Common myeloid progenitor, CD34-positive (primary cell): ENCODE measurements around the gene SLC35E1.

Experiments
- CTCF ChIA-PET: fragments of 350-600 bp; sonication (Branson Sonifier 250); formaldehyde crosslinking; loops from one replicate; lab custom pipeline; 2021; ENCODE audit warnings: antibody characterized with exemption; lab: Charles Lee
- POLR2A ChIA-PET: fragments of 350-600 bp; sonication (Branson Sonifier 250); formaldehyde crosslinking; loops from one replicate; lab custom pipeline; 2021; ENCODE audit warnings: antibody characterized with exemption; lab: Charles Lee
- DNase-seq, 3 donors: peaks; one replicate each; pipeline versions ENCODE4 v3.0.0 to v3.0.0-alpha.2; 2013
- H3K27ac ChIP-seq, 2 experiments: 1 replicate in 1 of 2; 2 replicates in 1 of 2; pipeline ENCODE4 v1.7.0; 2013; ENCODE audit warnings: inconsistent platforms in 2 of 2, low read length in 2 of 2, mild to moderate bottlenecking in 2 of 2, low read depth in 1 of 2, moderate library complexity in 1 of 2; ENCODE audit not compliant: severe bottlenecking in 2 of 2, insufficient read depth in 1 of 2, poor library complexity in 1 of 2
- H3K27me3 ChIP-seq, 5 experiments: replicated peaks in 2 of 5; 1 replicate in 3 of 5; 2 replicates in 2 of 5; pipeline versions ENCODE4 v1.6.1 to v1.7.0; 2013; ENCODE audit warnings: low read length in 4 of 5, mild to moderate bottlenecking in 2 of 5, moderate library complexity in 2 of 5, inconsistent platforms in 1 of 5; ENCODE audit not compliant: insufficient read depth in 5 of 5, control insufficient read depth in 4 of 5
- H3K36me3 ChIP-seq, 4 experiments: 1 replicate in 2 of 4; 2 replicates in 2 of 4; pipeline versions ENCODE4 v1.6.1 to v1.7.0; 2013; ENCODE audit warnings: low read length in 3 of 4, control low read depth in 1 of 4, mild to moderate bottlenecking in 1 of 4; ENCODE audit not compliant: control insufficient read depth in 4 of 4, insufficient read depth in 4 of 4
- H3K4me1 ChIP-seq, 4 experiments: 1 replicate in 3 of 4; 2 replicates in 1 of 4; pipeline versions ENCODE4 v1.6.1 to v1.7.1; 2013; ENCODE audit warnings: low read length in 3 of 4, mild to moderate bottlenecking in 3 of 4, control low read depth in 1 of 4, inconsistent platforms in 1 of 4, moderate library complexity in 1 of 4; ENCODE audit not compliant: control insufficient read depth in 4 of 4, insufficient read depth in 4 of 4; ENCODE audit errors: control extremely low read depth in 1 of 4
- H3K4me3 ChIP-seq, 7 experiments: 1 replicate in 4 of 7; 2 replicates in 3 of 7; pipeline versions ENCODE4 v1.5.1 to v1.7.0; 2013; ENCODE audit warnings: mild to moderate bottlenecking in 7 of 7, low read length in 6 of 7, moderate library complexity in 6 of 7, inconsistent platforms in 2 of 7, low read depth in 2 of 7, control low read depth in 1 of 7; ENCODE audit not compliant: insufficient read depth in 4 of 7, control insufficient read depth in 1 of 7; ENCODE audit errors: extremely low read depth in 1 of 7
- H3K9me3 ChIP-seq, 5 experiments: 1 replicate in 4 of 5; 2 replicates in 1 of 5; pipeline versions ENCODE4 v1.6.1 to v1.7.1; 2013; ENCODE audit warnings: low read length in 4 of 5, mild to moderate bottlenecking in 2 of 5, inconsistent platforms in 1 of 5, low read depth in 1 of 5, moderate library complexity in 1 of 5; ENCODE audit not compliant: control insufficient read depth in 4 of 5, insufficient read depth in 2 of 5; ENCODE audit errors: control extremely low read depth in 1 of 5
- WGBS: methylation state at CpG from one replicate; pipeline ENCODE4 v1.1.5; 2013; ENCODE audit not compliant: insufficient coverage; 5-methylcytosine and 5-hydroxymethylcytosine counted together

Gene SLC35E1

GRCh38 chr19:16573296-16573695, 1.1 kb upstream of the SLC35E1 start:
- Histone ChIP-seq H3K9me3 (no peaks in the 10 kb centered on the region), H3K27ac (peak overlapping the region; percentile 86 to 92), H3K27me3 (no peaks in the 10 kb centered on the region), H3K4me1 (peaks cover 8 to 37% (median 24%) of the 10 kb centered on the region in 4 experiments), H3K36me3 (peaks cover 2 to 66% (median 29%) of the 10 kb centered on the region in 4 experiments), H3K4me3 (peak overlapping the region in 6 of 7 experiments; percentile 86 to 98 (median 96))
- no peak for DNase-seq
- ChIA-PET CTCF (interaction anchor here (1.0 to 3.6 kb wide), 6 partner anchors 9 to 73 kb away, joined by 3 to 17 read pairs (median 5); partner anchors contain the start of gene MED26), POLR2A (interaction anchor here (1.0 to 4.4 kb wide), 4 partner anchors 9 to 55 kb away, joined by 4 to 16 read pairs (median 10); partner anchors contain the start of gene MED26)
- whole genome bisulfite sequencing = 82% methylated on average over 13 of the region's 13 CpGs

- peak in 2 of 3 donors; percentile 41 to 49 for DNase-seq
- ChIA-PET POLR2A (interaction anchor here (0.5 to 4.4 kb wide), 5 partner anchors 12 to 56 kb away, joined by 3 to 16 read pairs (median 5); partner anchors contain the start of gene MED26), CTCF (interaction anchor here (1.2 to 3.6 kb wide), 2 partner anchors 16 to 55 kb away, joined by 3 to 17 read pairs; no protein-coding TSS in a partner anchor)
- Histone ChIP-seq H3K4me3 (peak overlapping the region; percentile 63 to 98 (median 95)), H3K27ac (peak overlapping the region in 1 of 2 experiments; percentile 82), H3K4me1 (peaks cover 8 to 43% (median 24%) of the 10 kb centered on the region in 4 experiments), H3K27me3 (no peaks in the 10 kb centered on the region), H3K9me3 (no peaks in the 10 kb centered on the region), H3K36me3 (peaks cover 2 to 65% (median 20%) of the 10 kb centered on the region in 4 experiments)
- WGBS = under 1% methylated on average over 75 of the region's 75 CpGs
These were observed 338 bp downstream of the SLC35E1 start for GRCh38 chr19:16571822-16572331.

DNA sequence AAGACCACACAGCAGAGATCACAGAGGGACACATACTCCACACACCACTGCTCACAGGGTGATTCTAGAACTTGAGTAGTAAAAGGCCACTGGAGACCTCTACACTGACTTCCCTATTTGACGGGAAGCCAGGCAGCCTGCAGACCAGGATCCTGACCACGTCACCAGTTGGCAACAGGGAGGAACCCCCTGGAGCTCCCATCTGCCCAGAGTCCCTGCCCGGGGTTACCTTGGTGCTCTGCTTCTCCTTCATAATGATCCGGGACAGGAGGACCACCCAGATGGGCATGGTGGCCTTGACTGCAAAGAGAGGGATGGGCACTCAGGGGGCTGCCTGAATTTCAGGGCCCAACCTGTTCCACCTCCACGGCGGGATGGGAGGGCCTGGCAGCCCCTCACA, 932 bp downstream of the SLC35E1 start:
- peak; percentile 48 to 81 (median 79) for DNase-seq

GRCh38 chr19:16569609-16570320, 2.5 kb downstream of the SLC35E1 start:
- Histone ChIP-seq H3K36me3 (peaks cover 3 to 54% (median 9%) of the 10 kb centered on the region in 4 experiments), H3K9me3 (no peaks in the 10 kb centered on the region), H3K27me3 (no peaks in the 10 kb centered on the region), H3K4me3 (no peak overlapping the region), H3K4me1 (peaks cover 12 to 54% (median 40%) of the 10 kb centered on the region in 4 experiments), H3K27ac (no peak overlapping the region)
- no peak for DNase-seq
- ChIA-PET POLR2A (no interaction called here), CTCF (interaction anchor here (0.6 kb wide), 1 partner anchor 68 kb away, joined by 3 read pairs; no protein-coding TSS in a partner anchor)
- 96% methylated on average over 13 of the region's 17 CpGs for whole genome bisulfite sequencing

More for the DNA sequence above, 932 bp downstream of the SLC35E1 start:
- Histone ChIP-seq H3K9me3 (no peaks in the 10 kb centered on the region), H3K36me3 (peaks cover 2 to 65% (median 16%) of the 10 kb centered on the region in 4 experiments), H3K27ac (peak overlapping the region in 1 of 2 experiments; percentile 82), H3K4me3 (peak overlapping the region; percentile 63 to 98 (median 95)), H3K27me3 (no peaks in the 10 kb centered on the region), H3K4me1 (peaks cover 12 to 49% (median 30%) of the 10 kb centered on the region in 4 experiments)
- ChIA-PET POLR2A (interaction anchor here (0.5 to 4.4 kb wide), 3 partner anchors 16 to 57 kb away, joined by 4 to 16 read pairs (median 5); partner anchors contain the start of gene MED26), CTCF (interaction anchor here (1.2 to 3.6 kb wide), 2 partner anchors 16 to 55 kb away, joined by 3 to 17 read pairs; no protein-coding TSS in a partner anchor)
- WGBS = 6% methylated on average over 4 of the region's 6 CpGs

DNA sequence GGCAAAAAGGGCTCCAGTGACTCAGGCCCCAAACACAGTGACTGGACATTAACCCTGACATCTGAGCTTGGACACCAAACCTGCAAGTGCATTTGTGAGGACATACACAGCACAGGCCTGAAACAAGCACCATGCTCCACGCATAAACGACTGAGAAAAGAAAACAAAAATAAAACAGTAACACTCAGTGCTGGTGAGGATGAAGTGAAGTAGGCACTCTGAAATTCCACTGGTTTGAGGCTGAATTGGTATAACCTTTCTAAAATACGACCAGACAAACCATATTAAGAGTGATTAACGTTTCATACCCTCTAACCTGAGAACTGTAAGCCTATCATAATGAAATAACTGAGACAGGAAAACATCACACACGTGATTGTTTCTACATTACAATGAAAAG, 5.5 kb downstream of the SLC35E1 start:
- CTCF ChIA-PET = interaction anchor here (1.0 to 2.4 kb wide), 5 partner anchors 11 to 40 kb away, joined by 3 to 10 read pairs (median 4); no protein-coding TSS in a partner anchor
- Histone ChIP-seq H3K4me3 (peak overlapping the region in 3 of 7 experiments; percentile 19 to 35 (median 21)), H3K27ac (peak overlapping the region; percentile 40 to 59), H3K36me3 (peaks cover 3 to 68% (median 15%) of the 10 kb centered on the region in 4 experiments), H3K9me3 (no peaks in the 10 kb centered on the region), H3K4me1 (peaks cover 6 to 32% (median 24%) of the 10 kb centered on the region in 4 experiments), H3K27me3 (no peaks in the 10 kb centered on the region)
- WGBS = 100% methylated on average over 2 of the region's 5 CpGs
- POLR2A ChIA-PET = interaction anchor here (0.7 to 1.5 kb wide), 4 partner anchors 10 to 18 kb away, joined by 4 to 7 read pairs (median 4); no protein-coding TSS in a partner anchor
- DNase-seq = peak in 1 of 3 donors; percentile 22

DNA sequence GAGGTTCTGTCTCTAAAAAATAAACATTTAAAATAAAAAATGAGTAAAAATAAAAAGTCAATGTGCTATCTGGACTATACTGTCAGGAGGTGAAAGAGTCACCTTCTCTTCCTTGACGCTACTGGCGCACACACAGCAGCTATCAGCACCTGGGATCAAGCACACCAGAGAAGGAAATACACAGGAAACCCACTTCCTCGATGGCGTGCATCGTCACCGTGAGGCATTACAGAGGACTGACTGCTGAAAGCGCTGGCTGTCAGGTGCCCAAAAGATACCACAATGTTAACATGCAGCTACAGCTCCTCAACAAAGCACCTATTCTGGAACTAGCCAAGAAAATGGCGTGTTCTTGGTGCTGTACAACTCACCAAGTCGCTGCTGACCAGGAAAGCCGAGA, 6.1 kb downstream of the SLC35E1 start:
- Histone ChIP-seq H3K27me3 (no peaks in the 10 kb centered on the region), H3K9me3 (no peaks in the 10 kb centered on the region), H3K4me3 (peak overlapping the region in 4 of 7 experiments; percentile 17 to 35 (median 24)), H3K36me3 (peaks cover 6 to 73% (median 19%) of the 10 kb centered on the region in 4 experiments), H3K4me1 (peaks cover 6 to 26% (median 19%) of the 10 kb centered on the region in 4 experiments), H3K27ac (peak overlapping the region; percentile 40 to 59)
- DNase-seq = peak; percentile 93 to 98 (median 96)
- ChIA-PET CTCF (interaction anchor here (1.0 to 2.4 kb wide), 4 partner anchors 11 to 22 kb away, joined by 3 to 10 read pairs (median 4); no protein-coding TSS in a partner anchor), POLR2A (interaction anchor here (0.7 to 1.5 kb wide), 5 partner anchors 10 to 24 kb away, joined by 4 to 7 read pairs (median 5); partner anchors contain the start of gene CHERP)
- 0% methylated on average over 6 of the region's 10 CpGs for WGBS
